Adrenal gland (tissue), 12 donors: ENCODE results near the gene ZDHHC14. TPM values are rescaled to one million over a fixed set of nuclear protein-coding genes. Genes with fewer than 3 reads are reported as not detected.

Source experiments
- DNase-seq, 7 donors: peaks; one replicate each; pipeline ENCODE4 v3.0.0-alpha.2; 2019 to 2020
- H3K27ac ChIP-seq, 5 donors: fragments of 200-600 bp; sonication (generic) in 4 of 5; 1 replicate in 3 of 5; 2 replicates in 2 of 5; pipeline versions ENCODE4 v1.5.1 to v1.8.0; 2016 to 2020; ENCODE audit warnings: mild to moderate bottlenecking in 1 of 5
- H3K27me3 ChIP-seq: fragments of 200-600 bp; 2 replicates; pipeline ENCODE4 v1.8.0; 2021
- H3K36me3 ChIP-seq, 2 donors: fragments of 200-600 bp; replicated peaks in 1 of 2; 1 replicate in 1 of 2; 2 replicates in 1 of 2; pipeline versions ENCODE4 v1.5.1 to v1.8.0; 2018 to 2022
- H3K4me1 ChIP-seq, 2 donors: fragments of 200-600 bp; replicated peaks in 1 of 2; 1 replicate in 1 of 2; 2 replicates in 1 of 2; pipeline versions ENCODE4 v1.5.1 to v1.8.0; 2018 to 2021
- H3K4me3 ChIP-seq, 4 donors: fragments of 200-600 bp; sonication (generic) in 3 of 4; one replicate each; pipeline ENCODE4 v1.5.1; 2016 to 2018
- H3K9me3 ChIP-seq, 3 donors: fragments of 200-600 bp; sonication (generic) in 1 of 3; replicated peaks in 1 of 3; 1 replicate in 2 of 3; 2 replicates in 1 of 3; pipeline versions ENCODE4 v1.5.1 to v1.8.0; 2016 to 2021
- POLR2A ChIP-seq, 2 donors: fragments of 450-650 bp; IDR thresholded peaks; one replicate each; pipeline ENCODE4 v1.6.1; 2017; ENCODE audit warnings: antibody characterized with exemption in 2 of 2, mild to moderate bottlenecking in 2 of 2, moderate library complexity in 1 of 2
- WGBS, 4 donors: extraction: QIAGEN DNeasy Blood & Tissue Kit in 2 of 4; methylation state at CpG; one replicate each; pipeline versions ENCODE4 v1.1.5 to v1.1.7; 2013 to 2017; 5-methylcytosine and 5-hydroxymethylcytosine counted together
- intact Hi-C, 2 donors: fragments of 100-400 bp; cut with DNase I; formaldehyde crosslinking; loops; one replicate each; pipeline versions ENCODE4 v1.14.1 to v1.15.0; 2022 to 2023
- polyA plus RNA-seq, 3 donors: library from polyadenylated mRNA; stranded (reverse); fragments of 200-250 nt in 2 of 3; fragments of 350-450 nt in 1 of 3; fragmentation: Illumina TruSeq in 1 of 3; extraction: RNeasy Lipid Tissue Mini Kit (QIAGEN cat#74804) in 1 of 3; gene quantifications; one replicate each; pipeline ENCODE4 v1.2.3, GENCODE V29; 2013 to 2014
- total RNA-seq, 9 donors: library from RNA; depleted of rRNA in 4 of 9; stranded (reverse); fragments of >200 nt in 4 of 9; fragments of 120-200 nt in 1 of 9; fragmentation: NEBNext Ultra II Directional in 1 of 9; extraction: Animal tissue kit (Norgen Biotek cat#: 25700) in 1 of 9; gene quantifications; one replicate each; pipeline versions ENCODE4 v1.1.0 to v1.2.4, GENCODE V29; 2013 to 2023
- TF ChIP-seq, protein P1 (sequence below), 6 experiments: fragments of 450-650 bp in 4 of 6; fragments of 200-600 bp in 2 of 6; sonication (generic) in 1 of 6; IDR thresholded peaks; 1 replicate in 5 of 6; 2 replicates in 1 of 6; pipeline versions ENCODE4 v1.5.1 to v1.8.0; 2016 to 2021; ENCODE audit warnings: antibody characterized with exemption in 6 of 6, mild to moderate bottlenecking in 2 of 6, moderate library complexity in 1 of 6
- donor health status: healthy with polysubstance abuse.
- donor health status: Bipolar disorder and iron deficiency.
- donor health status: DM: yes; HTN: yes; CAD: no.
- donor health status: DM: no; HTN: no; CAD: no.
- donor health status: DM: no; HTN: no; CAD: no.
- donor health status: DM: yes; HTN: yes; CAD: no.

Gene ZDHHC14
- total and polyA plus RNA-seq, 12 donors: 3.8 to 14.3 (median 8.8) TPM

DNA sequence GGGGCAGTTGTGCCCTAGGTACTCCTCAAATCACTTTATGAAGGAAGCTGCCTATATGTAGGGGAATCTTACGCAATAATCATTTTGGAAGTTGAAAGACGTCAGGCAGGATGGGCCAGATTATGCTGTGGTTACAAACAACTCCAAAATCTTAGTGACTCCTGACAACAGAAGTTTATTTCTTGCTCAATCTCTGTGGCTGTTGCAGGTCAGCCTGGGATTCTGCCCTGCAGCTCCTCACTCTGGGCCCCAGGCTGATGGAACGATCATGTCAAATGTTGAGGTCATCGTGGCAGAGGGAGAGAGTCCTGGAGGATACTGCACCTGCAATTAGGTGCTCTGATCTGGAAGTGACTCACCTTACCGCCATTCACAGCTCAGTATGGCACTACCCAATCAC lies 88.4 kb downstream of the ZDHHC14 start:
- Histone ChIP-seq H3K27me3 (no peaks in the 10 kb centered on the region), H3K36me3 (no peaks in the 10 kb centered on the region), H3K27ac (no peak overlapping the region), H3K4me1 (no peaks in the 10 kb centered on the region), H3K4me3 (no peak overlapping the region), H3K9me3 (no peaks in the 10 kb centered on the region)
- 86 to 91% (median 87%) methylated on average over 5 of the region's 5 CpGs for WGBS, 4 donors
- DNase-seq: peak in 1 of 7 donors; percentile 4
- no peak for TF ChIP-seq POLR2A (IDR thresholded peaks at IDR 0.05)
- TF ChIP-seq, protein P1, sequence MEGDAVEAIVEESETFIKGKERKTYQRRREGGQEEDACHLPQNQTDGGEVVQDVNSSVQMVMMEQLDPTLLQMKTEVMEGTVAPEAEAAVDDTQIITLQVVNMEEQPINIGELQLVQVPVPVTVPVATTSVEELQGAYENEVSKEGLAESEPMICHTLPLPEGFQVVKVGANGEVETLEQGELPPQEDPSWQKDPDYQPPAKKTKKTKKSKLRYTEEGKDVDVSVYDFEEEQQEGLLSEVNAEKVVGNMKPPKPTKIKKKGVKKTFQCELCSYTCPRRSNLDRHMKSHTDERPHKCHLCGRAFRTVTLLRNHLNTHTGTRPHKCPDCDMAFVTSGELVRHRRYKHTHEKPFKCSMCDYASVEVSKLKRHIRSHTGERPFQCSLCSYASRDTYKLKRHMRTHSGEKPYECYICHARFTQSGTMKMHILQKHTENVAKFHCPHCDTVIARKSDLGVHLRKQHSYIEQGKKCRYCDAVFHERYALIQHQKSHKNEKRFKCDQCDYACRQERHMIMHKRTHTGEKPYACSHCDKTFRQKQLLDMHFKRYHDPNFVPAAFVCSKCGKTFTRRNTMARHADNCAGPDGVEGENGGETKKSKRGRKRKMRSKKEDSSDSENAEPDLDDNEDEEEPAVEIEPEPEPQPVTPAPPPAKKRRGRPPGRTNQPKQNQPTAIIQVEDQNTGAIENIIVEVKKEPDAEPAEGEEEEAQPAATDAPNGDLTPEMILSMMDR (IDR thresholded peaks at IDR 0.05): no peak
- intact Hi-C loops: no loop called here

DNA sequence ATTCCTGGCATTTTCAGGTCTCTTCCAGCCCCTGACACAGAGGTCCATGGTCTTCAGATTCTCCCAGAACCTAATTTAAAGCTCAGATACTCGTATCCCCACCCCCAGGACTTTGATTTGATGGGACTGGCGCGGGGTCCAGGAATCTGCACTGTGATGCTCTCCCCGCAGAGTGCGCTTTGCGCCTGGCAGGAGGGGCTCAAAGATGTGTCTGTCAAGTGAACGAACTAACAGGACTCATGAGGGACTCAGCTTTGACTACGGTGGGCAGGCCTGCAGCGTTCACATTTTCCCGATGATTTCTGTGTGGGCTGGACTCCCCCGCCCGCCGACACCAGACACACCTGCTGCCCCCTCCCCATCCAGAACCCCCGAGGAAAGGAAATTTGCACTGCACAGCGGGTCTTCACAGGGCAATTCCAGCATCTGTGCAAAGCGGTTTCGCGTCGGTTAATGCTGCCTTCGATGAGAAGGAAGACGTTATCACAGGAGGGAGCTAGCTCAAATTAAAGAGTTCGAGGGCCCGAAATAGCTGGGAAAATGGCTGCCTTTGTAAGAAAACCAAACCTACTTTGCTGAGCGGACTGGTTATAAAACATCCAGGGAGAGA lies 90.2 kb downstream of the ZDHHC14 start:
- H3K36me3 ChIP-seq: no peaks in the 10 kb centered on the region
- WGBS, 4 donors: 95 to 96% (median 96%) methylated on average over 21 to 24 of the region's 24 CpGs
- H3K27ac ChIP-seq: no peak overlapping the region
- no peaks in the 10 kb centered on the region for H3K4me1 ChIP-seq
- DNase-seq: peak in 1 of 7 donors; percentile 7
- no peaks in the 10 kb centered on the region for H3K27me3 ChIP-seq
- intact Hi-C loops: no loop called here
- H3K4me3 ChIP-seq: no peak overlapping the region
- TF ChIP-seq, protein P1 (IDR thresholded peaks at IDR 0.05): no peak
- TF ChIP-seq POLR2A (IDR thresholded peaks at IDR 0.05): no peak
- peaks cover 0 to 7% (median 0%) of the 10 kb centered on the region in 3 donors for H3K9me3 ChIP-seq

DNA sequence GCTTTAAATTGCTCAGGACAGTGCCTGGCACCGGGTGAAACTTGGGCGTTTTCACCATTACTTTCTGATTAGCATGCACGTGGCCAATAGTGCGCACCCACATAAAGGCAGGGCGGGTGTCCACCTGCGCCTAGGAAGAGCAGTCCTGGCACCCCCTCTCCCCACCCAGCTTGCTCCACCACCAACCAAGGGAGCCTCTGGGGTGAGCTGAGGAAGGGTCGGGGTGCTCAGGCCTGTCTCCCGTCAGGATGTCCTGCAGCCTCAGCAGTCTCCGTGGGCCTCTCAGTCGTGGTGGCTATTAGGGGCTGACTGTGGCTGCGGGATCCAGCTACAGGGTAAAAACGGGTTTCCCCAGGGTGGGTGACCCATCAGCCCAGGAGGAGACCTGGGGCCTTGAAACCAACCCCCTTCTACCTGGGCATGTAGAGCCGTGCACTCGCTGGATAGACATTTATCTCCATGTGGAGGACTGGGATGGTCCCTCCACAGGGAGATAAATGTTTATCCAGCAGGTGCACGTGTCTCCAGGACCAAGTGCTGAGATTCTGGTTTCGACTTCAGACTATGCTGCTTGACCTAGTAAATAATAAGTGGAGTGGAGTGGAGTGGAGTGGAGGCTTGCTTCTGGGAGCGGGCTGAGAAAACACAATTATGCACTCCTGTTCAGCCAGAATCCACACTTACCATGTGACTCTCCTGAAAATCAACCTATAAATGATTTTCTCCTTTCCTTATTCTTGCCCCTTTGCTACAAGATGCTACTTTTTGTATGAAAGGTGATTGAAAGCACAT lies 91.1 kb downstream of the ZDHHC14 start:
- Histone ChIP-seq H3K4me3 (no peak overlapping the region), H3K4me1 (no peaks in the 10 kb centered on the region), H3K9me3 (peaks cover 0 to 7% (median 0%) of the 10 kb centered on the region in 3 donors), H3K27me3 (no peaks in the 10 kb centered on the region), H3K27ac (no peak overlapping the region), H3K36me3 (no peaks in the 10 kb centered on the region)
- 92 to 93% (median 93%) methylated on average over 11 to 17 of the region's 17 CpGs for WGBS, 4 donors
- intact Hi-C loops: no loop called here
- DNase-seq: peak in 1 of 7 donors; percentile 11
- TF ChIP-seq, protein P1 (IDR thresholded peaks at IDR 0.05): no peak
- no peak for TF ChIP-seq POLR2A (IDR thresholded peaks at IDR 0.05)

DNA sequence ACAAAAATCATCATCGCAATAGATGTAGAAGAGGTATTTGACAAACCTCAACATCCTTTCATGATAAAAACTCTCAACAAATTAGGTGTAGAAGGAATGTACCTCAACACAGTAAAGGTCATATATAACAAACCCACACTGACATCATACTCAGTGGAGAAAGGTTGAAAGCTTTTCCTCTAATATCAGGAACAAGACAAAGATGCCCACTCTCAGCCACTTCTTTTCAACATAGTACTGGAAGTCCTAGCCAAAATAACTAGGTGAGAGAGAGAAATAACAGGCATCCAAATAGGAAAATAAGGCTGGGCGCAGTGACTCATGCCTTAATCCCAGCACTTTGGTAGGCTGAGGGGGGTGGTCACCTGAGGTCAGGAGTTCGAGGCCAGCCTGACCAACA lies 95.8 kb downstream of the ZDHHC14 start:
- DNase-seq: no peak
- 92 to 100% (median 98%) methylated on average over 3 of the region's 3 CpGs for WGBS, 4 donors
- Histone ChIP-seq H3K27ac (no peak overlapping the region), H3K9me3 (peaks cover 0 to 7% (median 0%) of the 10 kb centered on the region in 3 donors), H3K4me1 (no peaks in the 10 kb centered on the region), H3K4me3 (no peak overlapping the region), H3K27me3 (no peaks in the 10 kb centered on the region), H3K36me3 (no peaks in the 10 kb centered on the region)
- no peak for TF ChIP-seq POLR2A (IDR thresholded peaks at IDR 0.05)
- TF ChIP-seq, protein P1 (IDR thresholded peaks at IDR 0.05): no peak
- intact Hi-C loops: no loop called here
